Measurements from ENCODE around the gene USP38. TPM values are rescaled to one million over a fixed set of nuclear protein-coding genes. Genes with fewer than 3 reads are reported as not detected.

Gene USP38
- total RNA-seq, 1 donor from 2014 or later, result 11.4 TPM

DNA sequence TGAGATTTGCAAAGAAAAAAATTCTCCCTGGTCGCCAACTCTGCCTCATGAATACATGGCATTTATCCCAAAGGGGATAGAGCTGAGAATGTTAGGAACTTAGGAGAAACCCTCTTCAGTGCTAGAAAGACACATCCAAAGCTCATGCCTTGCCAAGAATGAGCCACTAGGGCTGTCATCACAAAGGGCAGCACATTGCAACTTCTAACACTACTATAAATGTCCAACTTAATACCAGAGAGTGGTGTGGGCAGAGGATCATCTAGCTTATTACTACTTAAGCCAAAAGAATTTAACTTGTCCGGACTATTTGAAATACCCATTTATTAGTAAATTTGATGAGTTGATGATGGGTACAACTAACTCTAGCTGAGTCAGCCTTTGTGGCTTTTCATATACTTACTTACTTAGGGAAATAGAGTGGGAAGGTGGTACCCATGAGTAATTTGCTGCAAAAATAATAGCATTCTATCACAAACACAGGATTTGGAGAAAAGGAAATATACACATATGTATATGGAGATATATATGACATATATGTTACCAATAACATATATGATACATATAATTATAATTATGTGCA is 85.6 kb downstream of the USP38 start:
- Histone ChIP-seq H3K27me3 (no peaks in the 10 kb centered on the region), H3K4me3 (no peak overlapping the region), H4K20me1 (ENCODE audit: low read depth) (no peaks in the 10 kb centered on the region), H3K4me2 (no peak overlapping the region), H3K36me3 (no peaks in the 10 kb centered on the region), H3K79me2 (ENCODE audit: low read depth) (no peaks in the 10 kb centered on the region), H3F3A (ENCODE audit: low read depth) (no peaks in the 10 kb centered on the region), H3K9me3 (ENCODE audit: low read depth) (no peaks in the 10 kb centered on the region), H3K4me1 (no peaks in the 10 kb centered on the region), H3K27ac (no peak overlapping the region), H3K9ac (no peak overlapping the region), H2AFZ (replicated peaks) (no peak overlapping the region)
- TF ChIP-seq, protein P1, sequence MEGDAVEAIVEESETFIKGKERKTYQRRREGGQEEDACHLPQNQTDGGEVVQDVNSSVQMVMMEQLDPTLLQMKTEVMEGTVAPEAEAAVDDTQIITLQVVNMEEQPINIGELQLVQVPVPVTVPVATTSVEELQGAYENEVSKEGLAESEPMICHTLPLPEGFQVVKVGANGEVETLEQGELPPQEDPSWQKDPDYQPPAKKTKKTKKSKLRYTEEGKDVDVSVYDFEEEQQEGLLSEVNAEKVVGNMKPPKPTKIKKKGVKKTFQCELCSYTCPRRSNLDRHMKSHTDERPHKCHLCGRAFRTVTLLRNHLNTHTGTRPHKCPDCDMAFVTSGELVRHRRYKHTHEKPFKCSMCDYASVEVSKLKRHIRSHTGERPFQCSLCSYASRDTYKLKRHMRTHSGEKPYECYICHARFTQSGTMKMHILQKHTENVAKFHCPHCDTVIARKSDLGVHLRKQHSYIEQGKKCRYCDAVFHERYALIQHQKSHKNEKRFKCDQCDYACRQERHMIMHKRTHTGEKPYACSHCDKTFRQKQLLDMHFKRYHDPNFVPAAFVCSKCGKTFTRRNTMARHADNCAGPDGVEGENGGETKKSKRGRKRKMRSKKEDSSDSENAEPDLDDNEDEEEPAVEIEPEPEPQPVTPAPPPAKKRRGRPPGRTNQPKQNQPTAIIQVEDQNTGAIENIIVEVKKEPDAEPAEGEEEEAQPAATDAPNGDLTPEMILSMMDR (IDR thresholded peaks at IDR 0.05), result no peak
- no peaks in the 10 kb centered on the region for H3K4me1 Mint-ChIP-seq
- no peaks in the 10 kb centered on the region for H3K27me3 Mint-ChIP-seq (ENCODE audit: insufficient read depth, low read depth)
- H3K4me3 Mint-ChIP-seq, result no peak overlapping the region
- peaks cover 29% of the 10 kb centered on the region for H3K9me3 Mint-ChIP-seq
- no peak for DNase-seq (ENCODE audit: low spot score)
- peaks cover 3% of the 10 kb centered on the region for H3K36me3 Mint-ChIP-seq
- no peak overlapping the region for H3K27ac Mint-ChIP-seq

Other genes with a start within 250 kb of the USP38 start
- gene GAB1, start 152.0 kb downstream of the USP38 start, total RNA-seq (ENCODE audit: low replicate concordance), result 22.6 and 31.3 TPM in 2 replicates